SK-N-DZ (cell line): Measurements from ENCODE around the gene SLC39A11.
"Not testable (repeated sequence)": the region's sequence is repeated elsewhere in the genome, so short reads cannot be mapped to it uniquely, and the experiment has no call there.

Source experiments
- DNase-seq: peaks from one replicate; pipeline ENCODE4 v3.0.0-alpha.2; 2015; ENCODE audit warnings: low spot score

Gene SLC39A11

DNA sequence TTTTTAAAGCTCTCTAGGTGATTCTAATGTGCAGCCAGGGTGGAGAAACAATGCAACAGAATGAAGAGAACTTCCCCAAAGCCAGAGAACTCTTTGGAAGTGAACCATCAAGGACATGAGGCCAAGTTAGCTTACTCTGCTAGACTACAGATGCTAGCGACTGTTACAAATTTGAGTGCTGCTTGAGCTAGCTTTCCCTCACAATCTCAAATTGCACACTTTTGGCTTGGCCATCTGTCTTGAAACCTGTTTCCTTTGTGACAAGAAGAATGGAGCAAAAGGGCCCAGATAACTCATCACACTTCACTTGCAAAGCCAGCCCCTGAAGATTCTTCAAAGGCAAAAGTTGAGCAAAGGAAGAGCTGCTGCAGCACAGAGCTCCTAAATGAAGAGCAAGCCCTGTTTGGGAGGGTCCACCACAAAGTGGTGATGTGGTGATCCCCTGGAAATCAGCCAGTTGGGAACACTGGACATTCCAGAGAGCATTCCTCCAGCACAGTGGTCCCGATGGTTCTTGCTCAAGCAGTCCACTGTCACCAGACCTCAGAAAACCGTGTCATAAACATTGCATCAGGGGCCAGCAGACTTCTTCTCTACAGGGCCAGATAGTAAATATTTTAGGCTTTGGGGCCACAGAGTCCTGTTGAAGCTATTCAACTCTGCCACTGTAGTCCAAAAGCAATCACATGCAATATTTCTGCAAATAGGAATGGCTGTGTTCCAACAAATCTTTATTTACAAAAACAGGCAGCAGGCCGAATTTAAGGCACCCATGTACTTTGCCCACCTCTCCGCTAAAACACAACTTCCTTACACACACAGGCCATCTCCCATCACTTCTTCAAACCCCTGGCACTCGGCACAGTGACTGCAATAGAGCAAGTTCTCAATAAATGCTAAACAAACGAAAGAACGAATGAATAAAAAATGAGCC, 21.2 kb downstream of the SLC39A11 start:
- DNase-seq = no peak

- DNase-seq = peak; percentile 48
These were observed 22.6 kb downstream of the SLC39A11 start for GRCh38 chr17:73069841-73070240.

DNA sequence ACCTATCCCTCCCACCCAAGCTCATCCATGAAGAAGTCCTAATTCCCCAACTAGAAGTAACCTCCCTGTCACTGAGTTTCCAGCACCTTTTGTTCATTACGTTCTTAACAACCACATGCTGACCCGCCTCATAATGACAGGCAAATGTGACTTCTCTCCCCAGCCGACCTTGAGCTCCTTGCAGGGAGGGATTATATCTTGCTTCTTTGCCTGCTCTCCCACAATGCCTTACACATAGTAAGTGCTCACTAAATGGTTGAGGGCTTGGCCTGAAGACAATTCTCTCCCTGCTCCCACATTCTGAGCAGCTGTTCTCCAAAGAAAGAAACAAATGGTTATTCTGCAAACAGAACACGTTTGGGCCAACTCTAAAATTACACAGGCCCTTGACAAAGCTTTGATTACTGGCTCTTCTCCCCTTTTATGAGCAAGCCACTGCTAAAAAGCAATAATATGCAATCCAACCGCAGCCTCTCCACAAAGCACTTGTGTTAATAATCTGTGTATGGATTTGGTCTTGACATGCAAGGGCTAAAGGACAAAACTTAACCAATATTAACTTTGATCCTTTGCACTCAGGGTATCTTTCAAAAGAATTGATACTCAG, 23.2 kb downstream of the SLC39A11 start:
- DNase-seq = no peak

- peak; percentile 75 for DNase-seq
These were observed 23.9 kb downstream of the SLC39A11 start for GRCh38 chr17:73068322-73069153.

DNA sequence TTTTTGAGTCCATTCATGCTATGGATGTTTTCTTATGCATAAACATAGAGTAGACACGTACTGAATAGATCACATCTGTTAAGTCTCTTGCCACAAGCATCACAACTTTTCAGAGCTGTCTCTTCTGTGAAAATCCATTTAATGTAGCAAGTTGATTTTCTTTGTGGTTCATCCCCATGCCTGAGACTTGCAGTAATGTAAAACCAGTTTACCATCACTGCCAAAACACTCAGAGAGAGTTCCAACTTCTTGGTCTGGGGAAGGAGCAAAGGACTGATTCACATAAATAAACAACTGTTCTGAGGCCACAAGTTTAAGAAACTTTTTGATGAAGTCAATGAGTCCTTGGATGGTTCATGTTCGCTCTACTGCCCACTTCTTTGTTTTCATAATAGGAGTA, 24.8 kb downstream of the SLC39A11 start:
- not testable (repeated sequence) for DNase-seq

- DNase-seq = no peak
These were observed 25.4 kb downstream of the SLC39A11 start for GRCh38 chr17:73067075-73067474.

DNA sequence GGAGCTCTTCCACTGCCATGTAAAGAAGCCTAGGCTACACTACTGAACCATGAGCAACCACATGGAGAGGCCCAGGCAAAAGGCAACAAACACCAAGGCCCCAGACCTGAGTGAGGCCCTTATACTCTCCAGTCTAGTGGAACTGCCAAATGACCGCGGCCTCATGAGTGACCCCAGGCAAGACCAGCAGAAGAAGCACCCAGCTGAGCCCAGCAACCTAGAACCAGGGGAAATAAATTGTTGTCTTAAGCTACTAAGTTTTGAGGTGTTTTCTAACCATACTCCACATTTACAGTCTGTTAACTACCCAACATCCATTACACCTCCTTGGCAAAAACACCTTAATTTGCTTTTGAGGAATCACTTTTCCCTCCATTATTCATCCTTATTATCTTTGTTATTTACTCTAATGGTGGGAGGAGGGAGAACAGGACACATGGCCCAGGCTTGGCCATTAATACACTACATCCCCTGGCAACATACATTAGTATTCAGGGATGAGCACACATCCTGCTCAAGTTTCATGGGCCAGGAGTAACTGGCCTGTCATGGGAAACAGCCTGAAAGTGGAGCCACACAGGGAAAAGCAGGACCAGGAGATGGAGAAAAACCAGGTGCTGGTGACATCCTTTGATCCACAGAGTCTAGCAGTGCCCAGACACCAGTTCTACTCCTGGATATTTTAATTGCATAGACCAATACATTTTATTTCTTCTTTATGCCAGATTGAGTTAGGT, 26.2 kb downstream of the SLC39A11 start:
- DNase-seq = peak; percentile 67

DNA sequence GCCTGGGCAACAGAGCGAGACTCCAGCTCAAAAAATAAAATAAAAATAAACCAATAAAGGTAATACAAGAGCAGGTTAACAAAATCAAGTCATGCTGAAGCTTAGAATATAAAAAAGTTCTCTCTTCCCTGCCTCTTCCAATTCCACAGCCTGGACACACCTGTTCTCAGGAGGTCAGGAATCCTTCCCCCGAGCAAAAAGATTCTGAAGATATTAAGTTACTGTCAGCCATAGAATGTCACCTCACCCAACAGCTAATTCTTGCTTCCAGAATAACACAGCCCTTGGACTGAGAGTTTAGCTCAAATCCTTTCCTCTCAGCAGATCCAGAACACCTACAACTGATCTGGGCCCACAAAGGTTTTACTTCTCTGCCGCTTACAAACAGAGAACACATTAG, 27.1 kb downstream of the SLC39A11 start:
- no peak for DNase-seq

GRCh38 chr17:73064084-73064938, 28.2 kb downstream of the SLC39A11 start:
- peak; percentile 59 for DNase-seq

DNA sequence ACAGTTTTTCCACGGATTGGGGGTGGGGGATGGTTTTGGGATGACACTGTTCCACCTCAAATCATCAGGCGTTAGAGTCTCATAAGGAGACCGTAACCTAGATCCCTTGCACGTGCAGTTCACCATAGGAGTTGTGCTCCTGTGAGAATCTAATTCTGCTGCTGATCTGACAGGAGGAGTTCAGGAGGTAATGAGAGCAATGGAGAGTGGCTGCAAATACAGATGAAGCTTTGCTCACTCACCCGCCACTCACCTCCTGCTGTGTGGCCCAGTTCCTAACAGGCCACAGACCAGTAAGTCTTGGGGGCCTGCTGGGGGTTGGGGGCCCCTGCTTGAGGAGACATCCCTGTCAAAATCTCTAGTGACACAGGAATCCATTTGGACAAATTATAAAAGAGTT, 29.8 kb downstream of the SLC39A11 start:
- DNase-seq = no peak

DNA sequence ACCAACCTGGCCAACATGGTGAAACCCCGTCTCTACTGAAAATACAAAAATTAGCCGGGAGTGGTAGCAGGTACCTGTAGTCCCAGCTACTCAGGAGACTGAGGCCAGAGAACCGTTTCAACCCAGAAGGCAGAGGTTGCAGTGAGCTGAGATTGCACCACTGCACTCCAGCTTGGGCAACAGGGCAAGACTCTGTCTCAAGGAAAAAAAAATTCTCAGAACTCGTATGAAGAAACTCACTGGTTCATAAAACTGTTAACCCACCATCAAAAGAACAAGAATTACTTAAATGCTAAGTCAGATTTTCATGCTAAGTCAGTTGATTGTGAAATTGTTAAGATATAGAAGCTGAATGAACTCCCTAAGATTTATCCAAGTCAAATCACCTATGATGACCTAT, 31.3 kb downstream of the SLC39A11 start:
- no peak for DNase-seq

- no peak for DNase-seq
These were observed 31.8 kb downstream of the SLC39A11 start for GRCh38 chr17:73060721-73061120.

- not testable (repeated sequence) for DNase-seq
These were observed 32.8 kb downstream of the SLC39A11 start for GRCh38 chr17:73059713-73060112.

DNA sequence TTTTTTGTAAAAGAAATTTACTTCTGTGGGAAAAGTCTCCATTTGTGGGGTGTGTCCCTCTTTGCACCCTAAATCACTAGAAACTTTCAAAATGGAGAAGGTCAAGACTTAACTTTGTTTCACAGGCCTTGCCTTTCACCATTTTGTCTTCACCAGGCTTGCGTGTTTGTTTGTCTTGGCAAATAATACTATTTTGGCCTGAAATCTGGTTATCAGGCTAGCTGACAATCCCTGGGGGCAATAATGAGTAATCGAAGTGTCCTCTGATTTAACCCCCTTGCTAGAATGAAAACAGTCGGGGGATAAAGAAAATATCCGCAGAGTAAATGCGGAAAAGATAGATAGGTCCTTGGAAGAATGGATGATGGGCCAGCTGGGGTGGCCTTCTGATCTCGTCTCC, 34.5 kb downstream of the SLC39A11 start:
- DNase-seq = no peak

GRCh38 chr17:73057196-73057595, 35.3 kb downstream of the SLC39A11 start:
- no peak for DNase-seq

DNA sequence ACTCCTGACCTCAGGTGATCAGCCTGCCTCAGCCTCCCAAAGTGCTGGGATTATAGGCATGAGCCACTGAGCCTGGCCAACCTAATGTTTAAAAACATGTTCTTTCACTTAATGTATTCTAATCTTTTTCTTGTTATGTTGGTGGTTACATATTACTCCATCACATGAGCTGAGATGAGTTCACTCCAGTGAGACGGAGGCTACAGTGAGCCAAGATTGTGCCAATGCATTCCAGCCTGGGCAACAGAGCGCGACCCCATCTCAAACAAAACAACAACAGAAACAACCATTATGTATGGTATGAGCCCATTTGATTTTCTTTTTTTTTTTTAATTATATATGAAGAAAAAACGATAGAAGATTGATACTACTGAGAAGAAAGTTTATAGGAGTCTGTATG, 39.6 kb downstream of the SLC39A11 start:
- no peak for DNase-seq

GRCh38 chr17:73050797-73051196, 41.7 kb downstream of the SLC39A11 start:
- DNase-seq = no peak

DNA sequence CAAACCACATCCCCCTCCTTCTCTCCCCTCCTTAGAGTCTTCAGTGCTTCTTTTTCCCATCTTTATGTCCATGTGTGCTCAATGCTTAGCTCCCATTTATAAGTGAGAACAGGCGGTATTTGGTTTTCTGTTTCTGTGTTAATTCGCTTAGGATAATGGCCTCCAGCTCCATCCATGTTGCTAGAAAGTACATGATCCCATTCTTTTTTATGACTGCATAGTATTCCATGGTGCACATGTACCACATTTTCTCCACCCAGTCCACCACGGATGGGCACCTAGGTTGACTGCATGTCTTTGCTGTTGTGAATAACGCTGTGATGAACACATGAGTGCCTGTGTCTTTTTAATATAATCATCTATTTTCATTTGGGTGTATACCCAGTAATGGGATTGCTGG, 44.3 kb downstream of the SLC39A11 start:
- no peak for DNase-seq

- no peak for DNase-seq
These were observed 46.8 kb downstream of the SLC39A11 start for GRCh38 chr17:73045724-73046123.
